CD4-positive, alpha-beta T cell treated with Interferon gamma for 1 hour (primary cell): Measurements from ENCODE around the gene VTI1A.

ENCODE experiments used
- DNase-seq: peaks from one replicate; pipeline ENCODE4 v3.0.0-alpha.2; 2020

VTI1A gene

GRCh38 chr10:112593023-112593422 is 146.0 kb downstream of the VTI1A start:
- no peak for DNase-seq

GRCh38 chr10:112601214-112602090 is 154.4 kb downstream of the VTI1A start:
- no peak for DNase-seq

GRCh38 chr10:112603062-112603461 is 156.0 kb downstream of the VTI1A start:
- DNase-seq: no peak

GRCh38 chr10:112605063-112605462 is 158.0 kb downstream of the VTI1A start:
- DNase-seq: no peak

- DNase-seq: no peak
Observed at GRCh38 chr10:112607506-112607905, 160.5 kb downstream of the VTI1A start.

- no peak for DNase-seq
Observed at GRCh38 chr10:112613620-112614019, 166.6 kb downstream of the VTI1A start.

GRCh38 chr10:112614072-112614471 is 167.1 kb downstream of the VTI1A start:
- no peak for DNase-seq

GRCh38 chr10:112614586-112614985 is 167.6 kb downstream of the VTI1A start:
- no peak for DNase-seq

GRCh38 chr10:112615269-112615668 is 168.3 kb downstream of the VTI1A start:
- DNase-seq: no peak

- DNase-seq: no peak
Observed at GRCh38 chr10:112616647-112617046, 169.6 kb downstream of the VTI1A start.

GRCh38 chr10:112618814-112619213 is 171.8 kb downstream of the VTI1A start:
- DNase-seq: no peak

- no peak for DNase-seq
Observed at GRCh38 chr10:112619556-112619955, 172.5 kb downstream of the VTI1A start.

- no peak for DNase-seq
Observed at GRCh38 chr10:112622786-112623185, 175.8 kb downstream of the VTI1A start.

GRCh38 chr10:112624546-112625048 is 177.6 kb downstream of the VTI1A start:
- no peak for DNase-seq

GRCh38 chr10:112628951-112629609 is 182.1 kb downstream of the VTI1A start:
- DNase-seq: no peak

- DNase-seq: no peak
Observed at GRCh38 chr10:112631501-112632400, 184.7 kb downstream of the VTI1A start.

- no peak for DNase-seq
Observed at GRCh38 chr10:112634096-112634830, 187.2 kb downstream of the VTI1A start.

- no peak for DNase-seq
Observed at GRCh38 chr10:112637901-112638300, 190.9 kb downstream of the VTI1A start.

GRCh38 chr10:112639298-112639697 is 192.3 kb downstream of the VTI1A start:
- DNase-seq: no peak

- DNase-seq: no peak
Observed at GRCh38 chr10:112640638-112641037, 193.6 kb downstream of the VTI1A start.

- no peak for DNase-seq
Observed at GRCh38 chr10:112643600-112644264, 196.7 kb downstream of the VTI1A start.

- no peak for DNase-seq
Observed at GRCh38 chr10:112644265-112644645, 197.2 kb downstream of the VTI1A start.
